ENCODE measurements around the gene ERCC1. TPM values are rescaled to one million over a fixed set of nuclear protein-coding genes. Genes with fewer than 3 reads are reported as not detected.

The ERCC1 gene
- total RNA-seq, 2 donors from 2014 or later: 65.0 to 67.8 TPM

DNA sequence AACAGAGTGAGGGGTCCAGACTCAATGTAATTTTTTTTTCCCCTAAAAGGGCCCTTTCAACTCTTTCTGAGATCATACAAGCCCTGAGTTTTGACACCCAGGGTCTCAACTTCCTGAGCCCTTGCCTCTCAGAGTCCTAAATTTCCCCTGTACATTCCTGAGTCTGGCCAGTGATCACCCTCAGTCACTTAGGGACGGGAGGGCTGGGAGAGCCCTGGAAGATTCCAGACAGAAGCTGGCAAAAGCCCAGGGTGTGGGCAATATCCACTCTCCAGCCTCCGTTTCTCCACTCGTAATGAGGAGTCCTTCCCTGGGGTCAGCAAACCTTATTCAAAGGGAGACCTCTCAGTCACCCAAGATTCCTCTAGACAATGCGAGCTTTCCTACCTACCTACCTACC is 20.4 kb downstream of the ERCC1 start:
- Mint-ChIP-seq H3K4me3 (no peak overlapping the region), H3K36me3 (no peaks in the 10 kb centered on the region), H3K4me1 (ENCODE audit: low read depth in 2 of 2) (peaks cover 34% of the 10 kb centered on the region in 2 donors), H3K27me3 (peaks cover 0 to 9% of the 10 kb centered on the region in 2 donors), H3K9me3 (no peaks in the 10 kb centered on the region), H3K27ac (peak overlapping the region in 1 of 2 donors; percentile 33)
- no peak for DNase-seq (ENCODE audit: low spot score)
- ATAC-seq: no peak

DNA sequence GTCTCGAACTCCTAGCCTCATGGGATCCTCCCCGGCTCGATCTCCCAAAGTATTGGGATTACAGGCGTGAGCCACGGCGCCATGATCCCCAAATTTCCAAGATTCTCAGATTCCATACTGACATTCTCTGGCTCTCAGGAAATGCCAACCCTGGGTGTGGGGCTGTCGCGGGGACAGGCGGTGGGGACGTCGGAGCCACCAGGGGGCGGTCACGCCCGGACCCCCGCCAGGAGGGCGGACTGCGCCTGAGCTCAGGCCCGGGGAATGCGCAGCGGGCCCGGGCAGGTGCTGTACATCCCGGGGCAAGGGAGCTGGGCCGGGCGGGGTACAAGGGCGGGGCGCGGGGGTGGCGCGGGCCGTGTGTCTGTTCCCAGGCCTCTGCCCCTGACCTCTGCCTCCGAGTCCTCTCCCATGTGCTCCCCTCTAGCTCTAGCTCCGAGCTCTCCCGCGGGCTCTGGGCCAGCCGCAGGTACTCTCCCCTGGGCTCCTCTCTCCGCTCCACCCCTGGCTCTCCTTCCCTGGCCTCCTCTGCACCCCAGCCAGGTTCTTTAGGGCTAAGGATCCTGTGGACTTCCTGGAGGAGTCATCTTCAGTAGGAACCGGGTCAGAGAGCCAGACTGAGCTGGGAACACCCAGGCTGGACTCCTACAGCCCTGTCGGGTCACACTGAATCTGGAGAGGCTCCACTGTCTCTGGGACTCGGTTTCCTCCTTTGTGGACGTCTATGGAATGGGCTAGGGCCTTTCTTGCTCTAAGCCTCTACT is 21.2 kb downstream of the ERCC1 start:
- Mint-ChIP-seq H3K27ac (no peak overlapping the region), H3K4me3 (no peak overlapping the region), H3K36me3 (no peaks in the 10 kb centered on the region), H3K9me3 (no peaks in the 10 kb centered on the region), H3K4me1 (ENCODE audit: low read depth in 2 of 2) (peaks cover 32 to 34% of the 10 kb centered on the region in 2 donors), H3K27me3 (peaks cover 2 to 13% of the 10 kb centered on the region in 2 donors)
- DNase-seq (ENCODE audit: low spot score) (no peak), ATAC-seq (no peak)

DNA sequence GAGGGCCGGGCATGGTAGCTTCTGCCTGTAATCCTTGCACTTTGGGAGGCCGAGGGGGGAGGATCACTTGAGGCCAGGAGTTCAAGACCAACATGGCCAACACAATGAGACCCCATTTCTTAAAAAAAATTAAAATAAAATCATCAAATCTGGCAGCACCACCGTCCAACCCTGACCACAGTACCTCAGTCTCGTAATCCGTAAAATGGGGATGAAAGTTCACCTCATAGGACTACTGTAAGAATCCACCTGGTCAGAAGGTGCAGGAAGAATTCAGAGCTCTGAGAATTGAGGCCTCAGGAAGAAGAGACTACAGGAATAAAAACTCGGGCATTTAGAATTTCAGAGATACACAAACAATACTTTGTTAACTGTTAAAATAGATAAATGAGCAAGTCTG is 21.9 kb downstream of the ERCC1 start:
- DNase-seq (ENCODE audit: low spot score) (no peak), ATAC-seq (no peak)
- no peak overlapping the region for H3K27ac Mint-ChIP-seq
- peaks cover 30 to 31% of the 10 kb centered on the region in 2 donors for H3K4me1 Mint-ChIP-seq (ENCODE audit: low read depth in 2 of 2)
- H3K9me3 Mint-ChIP-seq: no peaks in the 10 kb centered on the region
- peaks cover 7 to 18% of the 10 kb centered on the region in 2 donors for H3K27me3 Mint-ChIP-seq
- H3K4me3 Mint-ChIP-seq: no peak overlapping the region
- H3K36me3 Mint-ChIP-seq: no peaks in the 10 kb centered on the region

DNA sequence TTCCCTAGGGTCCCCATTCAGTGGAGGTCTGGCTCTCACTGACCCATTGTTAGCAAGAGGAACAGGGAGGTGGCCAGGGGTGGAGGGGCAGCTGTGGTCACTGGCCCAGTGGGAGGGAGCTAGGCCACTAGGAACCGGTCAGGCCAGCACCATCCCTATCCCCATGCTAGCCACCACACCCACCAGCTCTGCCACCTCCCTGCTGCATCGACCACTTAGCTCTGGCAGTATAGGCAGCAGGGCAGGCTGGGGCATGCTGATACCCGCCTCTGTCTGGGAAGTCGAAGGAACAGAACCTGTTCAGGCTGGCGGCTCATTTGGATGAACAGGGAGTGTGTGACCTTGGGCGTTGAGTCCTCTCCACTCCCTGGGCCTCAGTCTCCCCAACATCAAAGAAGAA is 23.5 kb downstream of the ERCC1 start:
- Mint-ChIP-seq H3K27me3 (peaks cover 7 to 22% of the 10 kb centered on the region in 2 donors), H3K4me3 (no peak overlapping the region), H3K36me3 (no peaks in the 10 kb centered on the region), H3K4me1 (ENCODE audit: low read depth in 2 of 2) (peaks cover 16 to 19% of the 10 kb centered on the region in 2 donors), H3K27ac (no peak overlapping the region), H3K9me3 (no peaks in the 10 kb centered on the region)
- DNase-seq (ENCODE audit: low spot score) (no peak), ATAC-seq (no peak)

DNA sequence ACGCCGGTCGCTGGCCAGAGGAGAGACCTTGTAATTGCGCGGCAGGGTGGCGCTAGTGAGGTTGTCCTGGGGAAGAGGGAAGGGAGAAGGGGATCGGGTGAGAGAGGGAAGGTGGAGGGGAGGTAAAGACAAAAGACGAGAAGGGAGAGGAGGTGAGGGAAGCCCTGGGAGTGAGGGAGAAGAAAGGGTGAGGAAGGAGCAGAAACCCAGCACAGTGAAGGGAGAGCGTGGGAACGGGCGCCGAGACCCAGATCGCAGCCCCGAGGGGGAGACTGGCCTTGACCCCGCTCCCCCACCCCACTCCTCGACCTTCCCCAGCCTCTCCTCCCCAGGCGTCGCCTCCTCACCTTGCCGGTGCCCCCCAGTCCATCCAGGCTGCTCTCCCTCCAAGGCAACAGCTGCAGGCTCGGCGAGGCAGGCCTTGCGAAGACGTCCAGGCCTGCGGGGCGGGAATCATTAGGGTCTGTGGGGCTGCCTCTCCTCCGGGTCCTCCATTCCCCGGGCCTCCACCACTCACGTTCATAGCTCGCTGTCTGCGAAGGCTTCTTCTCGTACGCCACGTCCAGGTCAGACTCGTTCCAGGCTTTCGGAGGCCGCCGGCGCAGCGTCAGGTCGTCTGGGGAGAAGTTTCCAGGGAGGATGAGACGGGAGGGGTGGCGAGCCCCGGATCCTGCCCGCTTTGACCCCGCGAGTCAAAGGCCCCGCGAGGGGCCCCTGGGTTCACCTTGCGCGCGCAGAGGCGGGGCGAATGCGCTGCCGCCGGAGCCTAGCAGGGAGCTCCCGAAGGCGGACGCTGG is 27.7 kb downstream of the ERCC1 start:
- H3K4me1 Mint-ChIP-seq (ENCODE audit: low read depth in 2 of 2): peaks cover 0 to 6% of the 10 kb centered on the region in 2 donors
- no peak overlapping the region for H3K27ac Mint-ChIP-seq
- peaks cover 7 to 17% of the 10 kb centered on the region in 2 donors for H3K27me3 Mint-ChIP-seq
- DNase-seq (ENCODE audit: low spot score) (no peak), ATAC-seq (no peak)
- no peaks in the 10 kb centered on the region for H3K9me3 Mint-ChIP-seq
- H3K4me3 Mint-ChIP-seq: no peak overlapping the region
- H3K36me3 Mint-ChIP-seq: no peaks in the 10 kb centered on the region

DNA sequence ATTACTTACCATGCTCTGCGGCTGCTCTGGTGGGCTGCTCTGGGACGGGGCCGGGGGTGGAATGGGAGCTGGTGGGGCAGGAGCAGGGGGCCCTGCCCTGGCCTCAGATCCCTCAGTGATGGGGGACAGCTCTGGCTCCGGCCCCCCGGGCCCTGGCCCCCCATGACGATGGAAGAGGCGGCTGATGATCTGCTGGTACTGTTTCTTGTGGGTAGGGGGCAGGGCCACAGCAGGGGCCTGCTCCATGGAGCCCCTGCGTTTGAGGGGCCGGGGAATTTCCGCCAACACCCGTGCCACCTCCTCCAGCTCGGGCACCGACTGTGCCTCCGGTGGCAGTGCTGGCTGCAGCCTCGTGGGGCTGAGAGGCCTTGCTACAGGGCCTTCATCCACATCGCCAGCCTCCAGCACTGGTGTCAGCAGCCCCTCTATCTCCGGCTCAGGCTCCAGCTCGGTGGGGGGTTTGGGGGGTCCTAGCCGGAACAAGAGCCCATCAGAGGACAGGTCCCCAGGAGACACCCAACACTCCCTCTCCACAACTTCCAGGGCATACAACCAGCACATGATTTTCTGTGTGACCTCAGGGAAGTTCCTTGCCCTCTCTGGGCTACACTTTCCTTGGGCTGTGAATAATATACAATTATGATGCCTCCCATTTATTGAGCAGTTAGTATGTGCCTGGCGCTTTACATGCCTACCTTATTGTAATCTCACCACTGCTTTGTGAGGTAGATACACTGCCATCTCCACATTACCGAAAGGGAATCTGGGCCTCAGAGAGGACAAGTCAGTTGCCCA is 31.6 kb downstream of the ERCC1 start:
- DNase-seq (ENCODE audit: low spot score) (no peak), ATAC-seq (no peak)
- H3K27ac Mint-ChIP-seq: no peak overlapping the region
- no peaks in the 10 kb centered on the region for H3K9me3 Mint-ChIP-seq
- no peaks in the 10 kb centered on the region for H3K4me1 Mint-ChIP-seq (ENCODE audit: low read depth in 2 of 2)
- no peak overlapping the region for H3K4me3 Mint-ChIP-seq
- H3K27me3 Mint-ChIP-seq: peaks cover under 1 to 5% of the 10 kb centered on the region in 2 donors
- H3K36me3 Mint-ChIP-seq: no peaks in the 10 kb centered on the region

DNA sequence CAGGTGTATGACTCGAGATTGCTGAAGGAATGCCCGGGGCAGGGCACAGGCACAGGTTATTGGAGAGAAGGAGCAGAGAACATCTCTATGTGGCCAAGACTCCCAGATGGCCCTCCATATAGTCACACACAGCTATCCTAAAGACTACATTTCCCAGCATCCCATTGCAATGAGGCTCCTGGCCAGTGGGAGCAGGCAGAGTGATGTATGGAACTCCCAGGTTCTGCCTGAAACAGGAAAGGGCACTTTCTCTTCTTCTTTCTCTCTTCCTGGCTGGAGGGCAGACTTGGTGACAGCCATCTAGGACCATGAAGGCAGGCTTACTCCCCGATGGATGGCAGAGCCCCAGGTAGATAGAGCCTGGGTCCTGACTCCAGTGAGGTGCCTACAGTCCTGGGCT is 32.4 kb downstream of the ERCC1 start:
- H3K27me3 Mint-ChIP-seq: peaks cover 0 to 3% of the 10 kb centered on the region in 2 donors
- DNase-seq (ENCODE audit: low spot score) (no peak), ATAC-seq (no peak)
- no peaks in the 10 kb centered on the region for H3K4me1 Mint-ChIP-seq (ENCODE audit: low read depth in 2 of 2)
- no peak overlapping the region for H3K27ac Mint-ChIP-seq
- no peaks in the 10 kb centered on the region for H3K9me3 Mint-ChIP-seq
- no peak overlapping the region for H3K4me3 Mint-ChIP-seq
- no peaks in the 10 kb centered on the region for H3K36me3 Mint-ChIP-seq

DNA sequence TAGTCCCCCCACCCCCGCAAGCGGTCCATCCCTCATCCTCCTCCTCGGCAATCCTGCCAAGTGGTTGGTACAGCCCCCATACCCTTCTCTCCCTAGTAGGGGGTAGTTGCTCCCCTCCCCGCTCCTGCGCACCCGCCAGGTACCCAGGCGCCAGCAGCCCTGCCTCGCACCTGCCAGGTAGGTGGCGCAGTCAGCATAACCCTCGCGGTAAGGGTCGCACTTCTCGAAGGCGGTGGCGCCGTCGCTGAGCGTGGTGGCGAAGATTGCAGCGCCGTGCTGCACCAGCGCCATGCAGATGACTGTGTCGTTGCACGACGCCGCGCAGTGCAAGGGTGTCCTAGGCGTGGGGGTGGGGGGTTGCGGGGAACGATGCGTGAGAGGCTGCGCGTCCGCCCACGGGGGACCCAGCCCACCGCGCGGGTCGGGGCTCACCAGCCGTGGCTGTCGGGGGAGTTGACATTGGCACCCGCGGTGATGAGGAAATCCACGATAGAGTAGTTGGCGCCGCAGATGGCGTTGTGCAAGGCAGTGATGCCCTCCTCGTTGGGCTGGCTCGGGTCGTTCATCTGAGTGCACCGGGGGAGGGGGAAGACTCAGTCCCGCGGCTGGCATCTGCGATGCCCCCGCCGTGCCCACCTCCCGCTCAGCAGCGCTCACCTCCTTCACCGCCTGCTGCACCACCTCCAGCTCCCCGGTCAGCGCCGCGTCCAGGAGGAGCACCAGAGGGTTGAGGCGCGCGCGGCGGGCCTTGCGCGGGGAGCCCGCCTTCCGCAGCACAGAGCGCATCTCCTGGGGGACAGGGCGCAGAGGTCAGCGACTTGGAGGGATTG is 38.1 kb downstream of the ERCC1 start:
- H3K36me3 Mint-ChIP-seq: no peaks in the 10 kb centered on the region
- H3K4me3 Mint-ChIP-seq: no peak overlapping the region
- H3K27me3 Mint-ChIP-seq: peaks cover 0 to 6% of the 10 kb centered on the region in 2 donors
- no peak for DNase-seq (ENCODE audit: low spot score)
- no peak overlapping the region for H3K27ac Mint-ChIP-seq
- H3K9me3 Mint-ChIP-seq: no peaks in the 10 kb centered on the region
- no peak for ATAC-seq
- no peaks in the 10 kb centered on the region for H3K4me1 Mint-ChIP-seq (ENCODE audit: low read depth in 2 of 2)

DNA sequence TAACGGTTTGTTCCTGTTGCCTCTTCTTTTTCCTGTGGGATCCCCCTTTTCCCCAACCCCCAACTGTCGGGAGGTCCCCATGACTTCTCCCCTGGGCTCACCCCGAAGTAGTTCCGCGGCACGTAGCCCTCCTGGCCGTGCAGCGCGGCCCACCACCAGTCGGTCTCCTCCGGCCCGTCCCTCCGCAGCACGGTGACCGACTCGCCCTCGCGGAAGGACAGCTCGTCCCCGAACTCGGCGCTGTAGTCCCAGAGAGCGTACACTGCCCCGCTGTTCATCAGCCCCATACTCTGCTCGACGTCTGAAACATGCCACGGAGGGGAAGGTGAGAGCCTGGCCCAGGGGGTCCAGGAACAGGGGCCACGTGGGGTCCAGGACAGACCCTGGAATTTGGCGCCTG is 41.3 kb downstream of the ERCC1 start:
- no peaks in the 10 kb centered on the region for H3K4me1 Mint-ChIP-seq (ENCODE audit: low read depth in 2 of 2)
- H3K4me3 Mint-ChIP-seq: no peak overlapping the region
- no peak for DNase-seq (ENCODE audit: low spot score)
- H3K36me3 Mint-ChIP-seq: no peaks in the 10 kb centered on the region
- H3K9me3 Mint-ChIP-seq: no peaks in the 10 kb centered on the region
- H3K27ac Mint-ChIP-seq: no peak overlapping the region
- H3K27me3 Mint-ChIP-seq: peaks cover 0 to 6% of the 10 kb centered on the region in 2 donors
- no peak for ATAC-seq

DNA sequence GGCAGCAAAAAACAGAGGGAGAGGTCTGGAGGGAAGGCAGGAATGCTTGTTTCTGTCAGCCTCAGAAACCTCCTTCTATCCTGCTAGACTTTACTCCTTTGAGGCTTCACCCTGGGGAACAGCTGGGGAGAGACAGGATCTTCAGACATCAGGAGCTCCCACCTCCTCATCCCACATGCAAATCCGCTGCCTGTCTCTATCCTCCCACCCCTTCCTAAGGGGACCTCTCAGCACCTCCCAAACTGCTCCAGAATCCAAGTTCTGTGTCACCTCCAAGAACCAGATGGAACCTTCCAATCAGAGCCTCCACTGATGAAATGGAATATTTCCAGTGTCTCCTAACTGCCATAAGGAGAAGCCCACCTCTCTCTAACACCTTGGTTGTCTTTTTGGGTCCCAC is 43.6 kb downstream of the ERCC1 start:
- no peaks in the 10 kb centered on the region for H3K4me1 Mint-ChIP-seq (ENCODE audit: low read depth in 2 of 2)
- no peak for DNase-seq (ENCODE audit: low spot score)
- no peak overlapping the region for H3K27ac Mint-ChIP-seq
- H3K9me3 Mint-ChIP-seq: no peaks in the 10 kb centered on the region
- peaks cover 0 to 3% of the 10 kb centered on the region in 2 donors for H3K27me3 Mint-ChIP-seq
- ATAC-seq: no peak
- H3K36me3 Mint-ChIP-seq: no peaks in the 10 kb centered on the region
- no peak overlapping the region for H3K4me3 Mint-ChIP-seq

DNA sequence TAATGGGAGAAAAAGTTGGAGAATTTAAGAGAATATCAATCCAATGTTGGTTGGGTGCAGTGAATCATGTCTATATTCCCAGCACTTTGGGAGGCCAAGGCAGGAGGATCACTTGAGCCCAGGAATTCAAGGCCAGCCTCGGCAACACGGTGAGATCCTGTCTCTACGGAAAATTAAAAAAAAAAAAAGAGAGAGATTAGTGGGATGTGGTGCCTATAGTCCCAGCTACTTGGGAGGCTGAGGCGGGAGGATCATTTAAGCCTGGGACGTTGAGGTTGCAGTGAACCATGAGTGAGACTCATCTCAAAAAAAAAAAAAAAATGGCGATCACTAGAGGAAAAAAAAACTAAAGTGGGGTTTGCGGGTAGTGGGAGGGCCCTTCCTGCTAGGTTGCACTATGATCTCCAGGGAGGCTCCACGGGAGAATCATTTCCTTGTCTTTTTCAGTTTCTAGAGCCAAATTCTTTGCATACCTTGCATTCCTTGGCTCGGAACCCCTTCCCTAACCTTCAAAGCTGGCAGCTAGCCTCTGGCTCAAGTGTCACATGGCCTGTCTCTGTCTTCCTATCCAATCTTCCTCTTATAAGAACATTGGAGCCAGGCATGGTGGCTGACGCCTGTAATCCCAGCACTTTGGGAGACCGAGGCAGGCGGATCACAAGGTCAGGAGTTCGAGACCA is 47.5 kb downstream of the ERCC1 start:
- Mint-ChIP-seq H3K4me1 (ENCODE audit: low read depth in 2 of 2) (no peaks in the 10 kb centered on the region), H3K36me3 (no peaks in the 10 kb centered on the region), H3K4me3 (no peak overlapping the region), H3K9me3 (no peaks in the 10 kb centered on the region), H3K27me3 (no peaks in the 10 kb centered on the region), H3K27ac (no peak overlapping the region)
- DNase-seq (ENCODE audit: low spot score) (no peak), ATAC-seq (no peak)

DNA sequence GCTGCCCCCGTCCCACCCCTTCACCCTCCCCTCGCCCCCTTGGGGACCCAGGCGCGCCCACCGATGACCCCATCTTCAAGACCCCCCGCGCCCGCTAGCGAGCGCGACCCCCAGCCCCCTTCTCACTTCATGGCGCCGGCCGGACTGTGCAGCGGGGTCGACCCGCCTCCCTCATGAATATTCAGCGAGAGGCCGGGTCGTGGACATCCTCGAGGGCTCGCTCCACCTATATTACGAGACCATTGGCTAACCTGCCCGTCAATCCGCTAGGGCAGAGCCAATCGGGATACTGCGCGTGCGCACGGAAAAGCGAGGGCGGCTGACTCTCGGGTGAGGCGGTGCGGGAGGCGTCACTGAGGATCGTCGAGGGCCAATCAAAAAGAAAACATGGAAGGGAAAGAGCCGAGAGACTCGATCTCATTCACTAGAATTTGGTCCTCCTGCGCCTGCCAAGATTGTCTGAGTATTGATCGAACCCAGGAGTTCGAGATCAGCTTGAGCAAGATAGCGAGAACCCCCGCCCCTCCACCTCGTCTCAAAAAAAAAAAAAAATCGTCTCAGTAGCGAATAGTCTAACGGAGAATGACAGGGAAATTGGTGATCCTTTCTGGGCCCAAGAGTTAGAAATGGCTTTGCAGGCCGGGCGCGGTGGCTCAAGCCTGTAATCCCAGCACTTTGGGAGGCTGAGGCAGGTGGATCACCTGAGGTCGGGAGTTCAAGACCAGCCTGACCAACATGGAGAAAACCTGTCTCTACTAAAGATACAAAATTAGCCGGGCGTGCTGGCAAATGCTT is 53.1 kb downstream of the ERCC1 start, which contains the start of gene ERCC2:
ERCC2 (minus strand) TSS at position 164 of the 795 bp plus-strand sequence; CDS start at position 131, 33 bp downstream.
- no peaks in the 10 kb centered on the region for H3K36me3 Mint-ChIP-seq
- H3K27me3 Mint-ChIP-seq: no peaks in the 10 kb centered on the region
- no peaks in the 10 kb centered on the region for H3K9me3 Mint-ChIP-seq
- H3K27ac Mint-ChIP-seq: peak within 1 kb of the TSS; percentile 84 to 95
- peaks cover 0 to 9% of the 10 kb centered on the region in 2 donors for H3K4me1 Mint-ChIP-seq (ENCODE audit: low read depth in 2 of 2)
- peak within 1 kb of the TSS; percentile 77 for H3K4me3 Mint-ChIP-seq
- peak; percentile 99 for DNase-seq (ENCODE audit: low spot score)
- ATAC-seq: peak; percentile 99

Measured in natural killer cell treated with Interleukin-12 subunit alpha and Interleukin-12 subunit beta and Interleukin-15 and Interleukin-18, amount 100 ng/mL, for 72 hours (primary cell).